ENCODE results near the gene OPTN. TPM values are rescaled to one million over a fixed set of nuclear protein-coding genes. Genes with fewer than 3 reads are reported as not detected.

The OPTN gene
- polyA plus RNA-seq, 3 donors, result 1.4 to 3.7 (median 2.6) TPM

DNA sequence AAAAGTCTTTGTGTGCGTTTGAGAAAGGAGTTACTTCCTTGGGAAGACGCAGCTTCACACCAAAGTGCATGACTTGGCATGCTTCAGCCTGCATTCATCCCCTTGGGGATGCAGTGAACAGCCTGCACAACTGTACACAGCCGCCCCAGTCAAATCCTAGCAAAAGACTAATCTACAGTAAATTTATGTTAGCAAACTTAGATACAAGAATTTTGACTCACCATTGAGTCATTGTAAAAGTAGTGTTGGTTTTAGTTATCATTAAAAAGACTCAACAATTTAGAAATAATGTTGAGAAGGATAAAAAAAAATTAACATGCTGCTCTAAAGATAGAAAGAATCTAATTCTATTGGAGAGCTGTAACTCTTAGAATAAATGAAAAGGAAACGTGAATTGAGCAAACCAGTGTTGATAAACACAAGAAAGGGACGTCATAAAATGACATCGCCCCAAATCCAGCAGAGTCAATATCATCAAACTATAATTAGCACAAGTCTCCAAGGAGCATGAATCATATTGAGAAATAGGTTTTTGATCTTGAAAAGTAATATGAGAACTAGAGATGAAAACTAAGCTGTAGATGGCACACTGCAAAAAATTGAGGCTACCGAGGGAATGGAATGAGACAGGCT is 11.9 kb upstream of the OPTN start:
- no peak for TF ChIP-seq CTCF (IDR thresholded peaks at IDR 0.05)
- no peak overlapping the region for H3K9ac ChIP-seq (ENCODE audit: insufficient read depth, low read length, poor library complexity, severe bottlenecking)
- no peak overlapping the region for H3K27ac Mint-ChIP-seq
- no peak overlapping the region for H3K27ac ChIP-seq (ENCODE audit: low read depth in 1 of 2, low read length in 2 of 2)
- no peak overlapping the region for H2AFZ ChIP-seq (ENCODE audit: insufficient read depth, low read depth, low read length, poor library complexity, severe bottlenecking)
- no peaks in the 10 kb centered on the region for H3K79me2 ChIP-seq (ENCODE audit: insufficient read depth, low read length)
- intact Hi-C loops (cut with micrococcal nuclease), result no loop called here
- no peaks in the 10 kb centered on the region for H3K27me3 ChIP-seq (ENCODE audit: control insufficient read depth in 2 of 2, insufficient read depth in 2 of 2, low read length in 2 of 2)
- no peaks in the 10 kb centered on the region for H3K36me3 Mint-ChIP-seq
- H3K4me2 ChIP-seq (replicated peaks; ENCODE audit: extremely low read depth, low read length, poor library complexity, severe bottlenecking), result no peak overlapping the region
- DNase-seq, result no peak
- H3K27me3 Mint-ChIP-seq (ENCODE audit: low read depth in 3 of 3), result peaks cover 0 to 4% (median 3%) of the 10 kb centered on the region in 3 donors
- H3K4me3 Mint-ChIP-seq, result no peak overlapping the region
- peaks cover 22 to 37% of the 10 kb centered on the region in 2 donors for H3K9me3 ChIP-seq (replicated peaks in 1 of 2; ENCODE audit: control insufficient read depth in 1 of 2, insufficient read depth in 1 of 2, low read length in 2 of 2)
- no peaks in the 10 kb centered on the region for H3K4me1 Mint-ChIP-seq
- H3K4me1 ChIP-seq (ENCODE audit: control insufficient read depth in 1 of 2, insufficient read depth in 2 of 2, low read length in 2 of 2), result no peaks in the 10 kb centered on the region
- H3K36me3 ChIP-seq (replicated peaks in 1 of 2; ENCODE audit: control insufficient read depth in 1 of 2, insufficient read depth in 2 of 2, low read length in 2 of 2), result no peaks in the 10 kb centered on the region
- WGBS (ENCODE audit: insufficient coverage), result 92% methylated on average over 2 of the region's 7 CpGs
- peaks cover 18 to 57% (median 37%) of the 10 kb centered on the region in 7 donors for H3K9me3 Mint-ChIP-seq
- no peak overlapping the region for H3K4me3 ChIP-seq (replicated peaks in 1 of 3; ENCODE audit: low read depth in 2 of 3, low read length in 3 of 3)
- no peaks in the 10 kb centered on the region for H4K20me1 ChIP-seq (ENCODE audit: insufficient read depth, low read length)

DNA sequence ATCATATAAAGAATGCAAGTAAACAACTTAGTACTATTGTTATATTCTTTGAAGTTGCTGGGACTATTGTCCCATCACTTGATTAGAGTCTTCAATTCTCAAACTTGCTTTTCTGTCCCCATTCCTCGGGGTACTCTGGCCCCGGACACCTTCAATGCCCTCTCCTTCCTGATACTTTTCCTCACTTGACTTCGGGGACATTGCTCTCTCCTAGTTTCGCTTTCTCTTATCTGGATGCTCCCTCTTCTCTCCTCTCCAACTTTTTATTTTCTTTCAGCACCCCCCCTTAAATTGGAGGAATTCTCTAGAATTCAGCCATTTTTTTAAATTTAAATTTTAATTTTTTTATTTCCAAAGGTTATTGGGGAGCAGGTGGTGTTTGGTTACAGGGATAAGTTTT is 10.6 kb upstream of the OPTN start:
- Histone ChIP-seq H2AFZ (ENCODE audit: insufficient read depth, low read depth, low read length, poor library complexity, severe bottlenecking) (no peak overlapping the region), H3K9me3 (replicated peaks in 1 of 2; ENCODE audit: control insufficient read depth in 1 of 2, insufficient read depth in 1 of 2, low read length in 2 of 2) (peaks cover 10 to 27% of the 10 kb centered on the region in 2 donors), H3K27me3 (ENCODE audit: control insufficient read depth in 2 of 2, insufficient read depth in 2 of 2, low read length in 2 of 2) (no peaks in the 10 kb centered on the region), H3K4me2 (replicated peaks; ENCODE audit: extremely low read depth, low read length, poor library complexity, severe bottlenecking) (no peak overlapping the region), H3K4me3 (replicated peaks in 1 of 3; ENCODE audit: low read depth in 2 of 3, low read length in 3 of 3) (no peak overlapping the region), H3K27ac (ENCODE audit: low read depth in 1 of 2, low read length in 2 of 2) (no peak overlapping the region), H3K79me2 (ENCODE audit: insufficient read depth, low read length) (no peaks in the 10 kb centered on the region), H3K4me1 (ENCODE audit: control insufficient read depth in 1 of 2, insufficient read depth in 2 of 2, low read length in 2 of 2) (no peaks in the 10 kb centered on the region), H3K36me3 (replicated peaks in 1 of 2; ENCODE audit: control insufficient read depth in 1 of 2, insufficient read depth in 2 of 2, low read length in 2 of 2) (no peaks in the 10 kb centered on the region), H4K20me1 (ENCODE audit: insufficient read depth, low read length) (no peaks in the 10 kb centered on the region), H3K9ac (ENCODE audit: insufficient read depth, low read length, poor library complexity, severe bottlenecking) (no peak overlapping the region)
- Mint-ChIP-seq H3K27ac (no peak overlapping the region), H3K27me3 (ENCODE audit: low read depth in 3 of 3) (peaks cover 0 to 4% (median 4%) of the 10 kb centered on the region in 3 donors), H3K4me3 (no peak overlapping the region), H3K36me3 (no peaks in the 10 kb centered on the region), H3K4me1 (no peaks in the 10 kb centered on the region), H3K9me3 (peaks cover 13 to 47% (median 28%) of the 10 kb centered on the region in 7 donors)
- intact Hi-C loops (cut with micrococcal nuclease), result no loop called here
- WGBS (ENCODE audit: insufficient coverage), result 95% methylated on average over 4 of the region's 4 CpGs
- no peak for DNase-seq
- TF ChIP-seq CTCF (IDR thresholded peaks at IDR 0.05), result no peak
